Measurements from ENCODE around the gene SLC23A2.

DNA sequence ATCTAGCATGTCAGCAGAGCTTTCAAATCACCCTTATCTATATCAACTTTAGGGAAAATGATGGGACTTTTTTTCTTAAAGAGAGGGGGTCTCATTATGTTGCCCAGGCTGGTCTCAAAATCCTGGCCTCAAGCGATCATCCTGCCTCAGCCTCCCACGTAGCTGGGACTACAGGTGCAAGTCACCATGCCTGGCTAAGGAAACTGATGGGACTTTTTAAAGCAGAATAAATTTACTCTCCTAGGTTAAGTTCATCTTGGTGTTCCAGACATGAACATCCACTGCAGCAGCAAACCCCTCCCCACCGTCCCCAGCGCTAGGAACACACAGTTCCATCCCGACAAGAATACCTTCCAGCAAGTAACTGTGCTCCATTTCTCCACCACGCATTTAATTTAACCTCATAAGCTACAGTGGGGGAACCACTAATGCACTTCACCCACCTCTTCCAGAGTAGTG is 64.9 kb downstream of the SLC23A2 start:
- TF ChIP-seq, protein P1, sequence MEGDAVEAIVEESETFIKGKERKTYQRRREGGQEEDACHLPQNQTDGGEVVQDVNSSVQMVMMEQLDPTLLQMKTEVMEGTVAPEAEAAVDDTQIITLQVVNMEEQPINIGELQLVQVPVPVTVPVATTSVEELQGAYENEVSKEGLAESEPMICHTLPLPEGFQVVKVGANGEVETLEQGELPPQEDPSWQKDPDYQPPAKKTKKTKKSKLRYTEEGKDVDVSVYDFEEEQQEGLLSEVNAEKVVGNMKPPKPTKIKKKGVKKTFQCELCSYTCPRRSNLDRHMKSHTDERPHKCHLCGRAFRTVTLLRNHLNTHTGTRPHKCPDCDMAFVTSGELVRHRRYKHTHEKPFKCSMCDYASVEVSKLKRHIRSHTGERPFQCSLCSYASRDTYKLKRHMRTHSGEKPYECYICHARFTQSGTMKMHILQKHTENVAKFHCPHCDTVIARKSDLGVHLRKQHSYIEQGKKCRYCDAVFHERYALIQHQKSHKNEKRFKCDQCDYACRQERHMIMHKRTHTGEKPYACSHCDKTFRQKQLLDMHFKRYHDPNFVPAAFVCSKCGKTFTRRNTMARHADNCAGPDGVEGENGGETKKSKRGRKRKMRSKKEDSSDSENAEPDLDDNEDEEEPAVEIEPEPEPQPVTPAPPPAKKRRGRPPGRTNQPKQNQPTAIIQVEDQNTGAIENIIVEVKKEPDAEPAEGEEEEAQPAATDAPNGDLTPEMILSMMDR (conservative IDR thresholded peaks at IDR 0.05; ENCODE audit: low read length), result no peak
- no peak for TF ChIP-seq EZH2phosphoT487 (IDR thresholded peaks at IDR 0.05; ENCODE audit: borderline replicate concordance, low read depth, low read length)
